Measurements from ENCODE around the gene CNN3.

CNN3 gene

GRCh38 chr1:94856868-94857267, 70.0 kb downstream of the CNN3 start:
- H3K36me3 ChIP-seq (ENCODE audit: insufficient read depth, low read length) = no peaks in the 10 kb centered on the region
- TF ChIP-seq EZH2 (IDR thresholded peaks at IDR 0.05) = no peak
- TF ChIP-seq FOXP2 (optimal IDR thresholded peaks at IDR 0.05; ENCODE audit: control extremely low read depth, extremely low read length, insufficient read depth) = no peak
- TF ChIP-seq POLR2AphosphoS5 (IDR thresholded peaks at IDR 0.05; ENCODE audit: borderline replicate concordance, low read depth, low read length) = no peak
- no peak for DNase-seq (ENCODE audit: low read depth, low spot score)
- no peak overlapping the region for H3K27ac ChIP-seq
- no peak overlapping the region for H3K4me3 ChIP-seq
- H3K9me3 ChIP-seq (ENCODE audit: low read depth, low read length) = no peaks in the 10 kb centered on the region
- H3K9ac ChIP-seq (ENCODE audit: insufficient read length) = no peak overlapping the region

- DNase-seq (ENCODE audit: low read depth, low spot score) = no peak
- no peak for TF ChIP-seq FOXP2 (optimal IDR thresholded peaks at IDR 0.05; ENCODE audit: control extremely low read depth, extremely low read length, insufficient read depth)
- TF ChIP-seq EZH2 (IDR thresholded peaks at IDR 0.05) = no peak
- no peak for TF ChIP-seq POLR2AphosphoS5 (IDR thresholded peaks at IDR 0.05; ENCODE audit: borderline replicate concordance, low read depth, low read length)
- no peak overlapping the region for H3K27ac ChIP-seq
These were observed 70.9 kb downstream of the CNN3 start for GRCh38 chr1:94856004-94856403.

GRCh38 chr1:94855307-94855700, 71.6 kb downstream of the CNN3 start:
- no peak overlapping the region for H3K9ac ChIP-seq (ENCODE audit: insufficient read length)
- no peak overlapping the region for H3K27ac ChIP-seq
- no peaks in the 10 kb centered on the region for H3K9me3 ChIP-seq (ENCODE audit: low read depth, low read length)
- TF ChIP-seq POLR2AphosphoS5 (IDR thresholded peaks at IDR 0.05; ENCODE audit: borderline replicate concordance, low read depth, low read length) (no peak), EZH2 (IDR thresholded peaks at IDR 0.05) (no peak), FOXP2 (optimal IDR thresholded peaks at IDR 0.05; ENCODE audit: control extremely low read depth, extremely low read length, insufficient read depth) (no peak)
- no peak overlapping the region for H3K4me3 ChIP-seq
- H3K36me3 ChIP-seq (ENCODE audit: insufficient read depth, low read length) = no peaks in the 10 kb centered on the region
- DNase-seq (ENCODE audit: low read depth, low spot score) = no peak

More at GRCh38 chr1:94856004-94856403, 70.9 kb downstream of the CNN3 start:
- H3K36me3 ChIP-seq (ENCODE audit: insufficient read depth, low read length) = no peaks in the 10 kb centered on the region
- no peak overlapping the region for H3K4me3 ChIP-seq
- H3K9me3 ChIP-seq (ENCODE audit: low read depth, low read length) = no peaks in the 10 kb centered on the region
- no peak overlapping the region for H3K9ac ChIP-seq (ENCODE audit: insufficient read length)

- TF ChIP-seq FOXP2 (optimal IDR thresholded peaks at IDR 0.05; ENCODE audit: control extremely low read depth, extremely low read length, insufficient read depth) = peak; percentile 80
- TF ChIP-seq EZH2 (IDR thresholded peaks at IDR 0.05) = no peak
- peak; percentile 39 for DNase-seq (ENCODE audit: low read depth, low spot score)
- no peaks in the 10 kb centered on the region for H3K9me3 ChIP-seq (ENCODE audit: low read depth, low read length)
- H3K27ac ChIP-seq = no peak overlapping the region
- H3K36me3 ChIP-seq (ENCODE audit: insufficient read depth, low read length) = no peaks in the 10 kb centered on the region
- H3K9ac ChIP-seq (ENCODE audit: insufficient read length) = no peak overlapping the region
- peak overlapping the region; percentile 78 for H3K4me3 ChIP-seq
These were observed 72.2 kb downstream of the CNN3 start for GRCh38 chr1:94854458-94855306.

GRCh38 chr1:94852788-94853187, 74.1 kb downstream of the CNN3 start:
- Histone ChIP-seq H3K27ac (no peak overlapping the region), H3K9me3 (ENCODE audit: low read depth, low read length) (no peaks in the 10 kb centered on the region), H3K9ac (ENCODE audit: insufficient read length) (no peak overlapping the region), H3K36me3 (ENCODE audit: insufficient read depth, low read length) (no peaks in the 10 kb centered on the region), H3K4me3 (no peak overlapping the region)
- TF ChIP-seq EZH2 (IDR thresholded peaks at IDR 0.05) = no peak
- TF ChIP-seq FOXP2 (optimal IDR thresholded peaks at IDR 0.05; ENCODE audit: control extremely low read depth, extremely low read length, insufficient read depth) = no peak
- TF ChIP-seq POLR2AphosphoS5 (IDR thresholded peaks at IDR 0.05; ENCODE audit: borderline replicate concordance, low read depth, low read length) = no peak
- no peak for DNase-seq (ENCODE audit: low read depth, low spot score)

- TF ChIP-seq EZH2 (IDR thresholded peaks at IDR 0.05) = no peak
- TF ChIP-seq POLR2AphosphoS5 (IDR thresholded peaks at IDR 0.05; ENCODE audit: borderline replicate concordance, low read depth, low read length) = no peak
- TF ChIP-seq FOXP2 (optimal IDR thresholded peaks at IDR 0.05; ENCODE audit: control extremely low read depth, extremely low read length, insufficient read depth) = no peak
- DNase-seq (ENCODE audit: low read depth, low spot score) = no peak
- no peak overlapping the region for H3K4me3 ChIP-seq
- no peaks in the 10 kb centered on the region for H3K36me3 ChIP-seq (ENCODE audit: insufficient read depth, low read length)
- H3K9me3 ChIP-seq (ENCODE audit: low read depth, low read length) = no peaks in the 10 kb centered on the region
- no peak overlapping the region for H3K9ac ChIP-seq (ENCODE audit: insufficient read length)
- H3K27ac ChIP-seq = no peak overlapping the region
These were observed 75.3 kb downstream of the CNN3 start for GRCh38 chr1:94851571-94851970.
